GM21515 (cell line): ENCODE results near the gene WWOX.

ENCODE experiments used
- ATAC-seq: cut with Tn5 transposase; IDR thresholded peaks from one replicate; pipeline ENCODE4 v1.9.1; 2021; ENCODE audit not compliant: unreplicated experiment

The WWOX gene

GRCh38 chr16:78915811-78916345 is 816.4 kb downstream of the WWOX start:
- no peak for ATAC-seq

GRCh38 chr16:78916928-78917545 is 817.6 kb downstream of the WWOX start:
- no peak for ATAC-seq

GRCh38 chr16:78918805-78919305 is 819.4 kb downstream of the WWOX start:
- ATAC-seq, result no peak

- no peak for ATAC-seq
Observed at GRCh38 chr16:78919852-78920251, 820.4 kb downstream of the WWOX start.

- no peak for ATAC-seq
Observed at GRCh38 chr16:78920621-78921020, 821.2 kb downstream of the WWOX start.

- ATAC-seq, result no peak
Observed at GRCh38 chr16:78925083-78925767, 825.8 kb downstream of the WWOX start.

- ATAC-seq, result no peak
Observed at GRCh38 chr16:78926723-78927210, 827.3 kb downstream of the WWOX start.

- ATAC-seq, result no peak
Observed at GRCh38 chr16:78927766-78928165, 828.3 kb downstream of the WWOX start.

- no peak for ATAC-seq
Observed at GRCh38 chr16:78929841-78930240, 830.4 kb downstream of the WWOX start.

GRCh38 chr16:78930561-78930960 is 831.1 kb downstream of the WWOX start:
- no peak for ATAC-seq

GRCh38 chr16:78931267-78931666 is 831.8 kb downstream of the WWOX start:
- ATAC-seq, result no peak

GRCh38 chr16:78931678-78932077 is 832.2 kb downstream of the WWOX start:
- ATAC-seq, result no peak

GRCh38 chr16:78932355-78932943 is 833.0 kb downstream of the WWOX start:
- ATAC-seq, result no peak

- ATAC-seq, result no peak
Observed at GRCh38 chr16:78936060-78936459, 836.6 kb downstream of the WWOX start.

- no peak for ATAC-seq
Observed at GRCh38 chr16:78939597-78939996, 840.1 kb downstream of the WWOX start.

- no peak for ATAC-seq
Observed at GRCh38 chr16:78942625-78943245, 843.3 kb downstream of the WWOX start.

- no peak for ATAC-seq
Observed at GRCh38 chr16:78945336-78945735, 845.9 kb downstream of the WWOX start.

GRCh38 chr16:78946556-78946955 is 847.1 kb downstream of the WWOX start:
- no peak for ATAC-seq

- ATAC-seq, result no peak
Observed at GRCh38 chr16:78950768-78951167, 851.3 kb downstream of the WWOX start.

GRCh38 chr16:78952630-78953029 is 853.2 kb downstream of the WWOX start:
- ATAC-seq, result no peak

- no peak for ATAC-seq
Observed at GRCh38 chr16:78953526-78953925, 854.1 kb downstream of the WWOX start.
